ENCODE data around the gene HSPBAP1. TPM values are rescaled to one million over a fixed set of nuclear protein-coding genes. Genes with fewer than 3 reads are reported as not detected.
"Not testable (repeated sequence)": the region's sequence is repeated elsewhere in the genome, so short reads cannot be mapped to it uniquely, and the experiment has no call there.

HSPBAP1 gene
- total RNA-seq, 2 donors from 2014 or later, result 5.1 to 6.7 TPM

- H3K4me3 Mint-ChIP-seq, result no peak overlapping the region
- H3K36me3 Mint-ChIP-seq (ENCODE audit: low read depth), result peaks cover 52% of the 10 kb centered on the region
- no peaks in the 10 kb centered on the region for H3K27me3 Mint-ChIP-seq
- H3K27ac Mint-ChIP-seq, result no peak overlapping the region
- no peaks in the 10 kb centered on the region for H3K9me3 Mint-ChIP-seq
- peaks cover 4% of the 10 kb centered on the region for H3K4me1 Mint-ChIP-seq
- ATAC-seq (replicated peaks), result no peak
Measured at GRCh38 chr3:122770521-122771202, 23.0 kb downstream of the HSPBAP1 start.

- no peak for ATAC-seq (replicated peaks)
- Mint-ChIP-seq H3K27me3 (no peaks in the 10 kb centered on the region), H3K4me3 (no peak overlapping the region), H3K27ac (no peak overlapping the region), H3K9me3 (no peaks in the 10 kb centered on the region), H3K4me1 (no peaks in the 10 kb centered on the region), H3K36me3 (ENCODE audit: low read depth) (peaks cover 44% of the 10 kb centered on the region)
Measured at GRCh38 chr3:122767540-122768372, 25.9 kb downstream of the HSPBAP1 start.

GRCh38 chr3:122766430-122766829 is 27.2 kb downstream of the HSPBAP1 start:
- Mint-ChIP-seq H3K4me3 (no peak overlapping the region), H3K27me3 (no peaks in the 10 kb centered on the region), H3K36me3 (ENCODE audit: low read depth) (peaks cover 44% of the 10 kb centered on the region), H3K9me3 (no peaks in the 10 kb centered on the region), H3K4me1 (no peaks in the 10 kb centered on the region), H3K27ac (no peak overlapping the region)
- no peak for ATAC-seq (replicated peaks)

- Mint-ChIP-seq H3K4me3 (no peak overlapping the region), H3K27me3 (no peaks in the 10 kb centered on the region), H3K36me3 (ENCODE audit: low read depth) (peaks cover 6% of the 10 kb centered on the region), H3K9me3 (no peaks in the 10 kb centered on the region), H3K27ac (no peak overlapping the region), H3K4me1 (no peaks in the 10 kb centered on the region)
- ATAC-seq (replicated peaks), result no peak
Measured at GRCh38 chr3:122760453-122761271, 33.0 kb downstream of the HSPBAP1 start.

GRCh38 chr3:122758877-122759560 is 34.6 kb downstream of the HSPBAP1 start:
- no peak for ATAC-seq (replicated peaks)
- Mint-ChIP-seq H3K27ac (no peak overlapping the region), H3K27me3 (no peaks in the 10 kb centered on the region), H3K9me3 (no peaks in the 10 kb centered on the region), H3K4me3 (no peak overlapping the region), H3K4me1 (no peaks in the 10 kb centered on the region), H3K36me3 (ENCODE audit: low read depth) (peaks cover 16% of the 10 kb centered on the region)

GRCh38 chr3:122755491-122755890 is 38.1 kb downstream of the HSPBAP1 start:
- Mint-ChIP-seq H3K27ac (no peak overlapping the region), H3K9me3 (no peaks in the 10 kb centered on the region), H3K27me3 (no peaks in the 10 kb centered on the region), H3K4me1 (no peaks in the 10 kb centered on the region), H3K36me3 (ENCODE audit: low read depth) (peaks cover 46% of the 10 kb centered on the region), H3K4me3 (no peak overlapping the region)
- ATAC-seq (replicated peaks), result no peak

- Mint-ChIP-seq H3K27ac (no peak overlapping the region), H3K4me3 (no peak overlapping the region), H3K27me3 (no peaks in the 10 kb centered on the region), H3K4me1 (no peaks in the 10 kb centered on the region), H3K36me3 (ENCODE audit: low read depth) (peaks cover 46% of the 10 kb centered on the region), H3K9me3 (no peaks in the 10 kb centered on the region)
- peak; percentile 84 for ATAC-seq (replicated peaks)
Measured at GRCh38 chr3:122754929-122755328, 38.7 kb downstream of the HSPBAP1 start.

GRCh38 chr3:122748347-122748746 is 45.3 kb downstream of the HSPBAP1 start:
- ATAC-seq (replicated peaks), result no peak
- Mint-ChIP-seq H3K4me1 (no peaks in the 10 kb centered on the region), H3K27me3 (no peaks in the 10 kb centered on the region), H3K27ac (no peak overlapping the region), H3K4me3 (no peak overlapping the region), H3K9me3 (no peaks in the 10 kb centered on the region), H3K36me3 (ENCODE audit: low read depth) (peaks cover 38% of the 10 kb centered on the region)

GRCh38 chr3:122747295-122747694 is 46.3 kb downstream of the HSPBAP1 start:
- H3K27ac Mint-ChIP-seq; ATAC-seq (replicated peaks); H3K27me3 Mint-ChIP-seq; H3K4me3 Mint-ChIP-seq; H3K4me1 Mint-ChIP-seq; H3K9me3 Mint-ChIP-seq: not testable (repeated sequence)
- peaks cover 38% of the 10 kb centered on the region for H3K36me3 Mint-ChIP-seq (ENCODE audit: low read depth)

- H3K27me3 Mint-ChIP-seq, result no peaks in the 10 kb centered on the region
- ATAC-seq (replicated peaks), result no peak
- H3K4me1 Mint-ChIP-seq, result no peaks in the 10 kb centered on the region
- H3K27ac Mint-ChIP-seq, result no peak overlapping the region
- H3K36me3 Mint-ChIP-seq (ENCODE audit: low read depth), result peaks cover 43% of the 10 kb centered on the region
- H3K4me3 Mint-ChIP-seq, result no peak overlapping the region
- H3K9me3 Mint-ChIP-seq, result no peaks in the 10 kb centered on the region
Measured at GRCh38 chr3:122745369-122746021, 48.1 kb downstream of the HSPBAP1 start.

- Mint-ChIP-seq H3K36me3 (ENCODE audit: low read depth) (peaks cover 57% of the 10 kb centered on the region), H3K9me3 (no peaks in the 10 kb centered on the region), H3K27ac (no peak overlapping the region), H3K4me3 (no peak overlapping the region), H3K4me1 (no peaks in the 10 kb centered on the region), H3K27me3 (no peaks in the 10 kb centered on the region)
- no peak for ATAC-seq (replicated peaks)
Measured at GRCh38 chr3:122743581-122744120, 50.0 kb downstream of the HSPBAP1 start.

GRCh38 chr3:122742234-122742633 is 51.4 kb downstream of the HSPBAP1 start:
- Mint-ChIP-seq H3K36me3 (ENCODE audit: low read depth) (peaks cover 57% of the 10 kb centered on the region), H3K4me3 (no peak overlapping the region), H3K27ac (no peak overlapping the region), H3K9me3 (no peaks in the 10 kb centered on the region), H3K4me1 (no peaks in the 10 kb centered on the region), H3K27me3 (no peaks in the 10 kb centered on the region)
- no peak for ATAC-seq (replicated peaks)

GRCh38 chr3:122739172-122739571 is 54.5 kb downstream of the HSPBAP1 start:
- H3K27me3 Mint-ChIP-seq, result no peaks in the 10 kb centered on the region
- H3K4me1 Mint-ChIP-seq, result no peaks in the 10 kb centered on the region
- no peaks in the 10 kb centered on the region for H3K9me3 Mint-ChIP-seq
- no peak overlapping the region for H3K4me3 Mint-ChIP-seq
- no peak overlapping the region for H3K27ac Mint-ChIP-seq
- ATAC-seq (replicated peaks), result no peak
- H3K36me3 Mint-ChIP-seq (ENCODE audit: low read depth), result peaks cover 54% of the 10 kb centered on the region

Measured in activated T-helper 17 cell treated with anti-CD3 and anti-CD28 coated beads, Interleukin-2, amount 50 U/mL, for 72 hours (primary cell).